NB4 (cell line): Measurements from ENCODE around the gene KRTAP5-9.
A peak's percentile ranks its signal among the peaks of the same experiment; 100 is the strongest.
"Not testable (repeated sequence)": the region's sequence is repeated elsewhere in the genome, so short reads cannot be mapped to it uniquely, and the experiment has no call there.

Experiments used
- DNase-seq: peaks from one replicate; pipeline ENCODE4 v3.0.0; 2010; ENCODE audit warnings: low read depth
- H3K4me3 ChIP-seq: one replicate; pipeline ENCODE4 v1.5.1; 2011; ENCODE audit warnings: mild to moderate bottlenecking, low read depth, low read length, moderate library complexity
- CTCF ChIP-seq: IDR thresholded peaks from one replicate; pipeline ENCODE4 v1.5.1; 2012; ENCODE audit warnings: low read depth, low read length
- MAX ChIP-seq: IDR thresholded peaks from 2 replicates; pipeline ENCODE4 v1.6.1; 2011; ENCODE audit warnings: low read depth, low read length
- MYC ChIP-seq: IDR thresholded peaks from 2 replicates; pipeline ENCODE4 v1.6.1; 2011; ENCODE audit warnings: low read depth, low read length
- POLR2A ChIP-seq: IDR thresholded peaks from 2 replicates; pipeline ENCODE4 v1.6.1; 2011; ENCODE audit warnings: mild to moderate bottlenecking; ENCODE audit not compliant: insufficient read length; ENCODE audit errors: extremely low read depth

KRTAP5-9 gene

GRCh38 chr11:71518506-71519471 is 29.4 kb upstream of the KRTAP5-9 start:
- no peak for DNase-seq
- TF ChIP-seq MAX (no peak), MYC (no peak), POLR2A (no peak), CTCF (no peak)
- H3K4me3 ChIP-seq: no peak overlapping the region

- TF ChIP-seq MYC (no peak), CTCF (no peak), POLR2A (no peak), MAX (no peak)
- H3K4me3 ChIP-seq: no peak overlapping the region
- no peak for DNase-seq
Measured at GRCh38 chr11:71519546-71519945, 28.7 kb upstream of the KRTAP5-9 start.

GRCh38 chr11:71525188-71525937 is 22.9 kb upstream of the KRTAP5-9 start:
- H3K4me3 ChIP-seq: no peak overlapping the region
- DNase-seq: peak; percentile 46
- TF ChIP-seq POLR2A (no peak), MYC (no peak), MAX (no peak), CTCF (no peak)

- TF ChIP-seq MYC (no peak), POLR2A (no peak), MAX (no peak), CTCF (no peak)
- H3K4me3 ChIP-seq: no peak overlapping the region
- DNase-seq: no peak
Measured at GRCh38 chr11:71525938-71526495, 22.2 kb upstream of the KRTAP5-9 start.

- peak; percentile 27 for DNase-seq
- H3K4me3 ChIP-seq: not testable (repeated sequence)
Measured at GRCh38 chr11:71526796-71527575, 21.2 kb upstream of the KRTAP5-9 start, which contains the start of gene KRTAP5-7. Gene KRTAP5-7, plus strand, starts transcription at chr11:71527267. Its CDS starts 34 bp downstream, at chr11:71527301.
